Fibroblast of the aortic adventitia (primary cell): ENCODE results near the gene MKX. TPM values are rescaled to one million over a fixed set of nuclear protein-coding genes. Genes with fewer than 3 reads are reported as not detected.

Experiments
- DNase-seq: peaks from one replicate; pipeline ENCODE4 v3.0.0-alpha.2; 2010; ENCODE audit warnings: low read depth
- H3K4me3 ChIP-seq: 2 replicates; pipeline ENCODE4 v1.5.1; 2011; ENCODE audit warnings: low read depth, mild to moderate bottlenecking, control low read depth, low read length, moderate library complexity
- CTCF ChIP-seq: IDR thresholded peaks from 2 replicates; pipeline ENCODE4 v1.5.1; 2011; ENCODE audit warnings: mild to moderate bottlenecking, low read length, control low read depth, inconsistent platforms; ENCODE audit not compliant: insufficient read depth
- total RNA-seq: library from RNA; depleted of rRNA; stranded (reverse); fragments of >200 nt; gene quantifications from 2 replicates; pipeline ENCODE4 v1.2.3, GENCODE V29; 2012; ENCODE audit warnings: low replicate concordance

Gene MKX
- total RNA-seq, 1 donor: 0.27 TPM

- DNase-seq: no peak
- no peak overlapping the region for H3K4me3 ChIP-seq
- no peak for TF ChIP-seq CTCF
Observed at GRCh38 chr10:27660268-27660667, 85.4 kb downstream of the MKX start.

- DNase-seq: no peak
- TF ChIP-seq CTCF: no peak
Observed at GRCh38 chr10:27659786-27660185, 85.8 kb downstream of the MKX start.

DNA sequence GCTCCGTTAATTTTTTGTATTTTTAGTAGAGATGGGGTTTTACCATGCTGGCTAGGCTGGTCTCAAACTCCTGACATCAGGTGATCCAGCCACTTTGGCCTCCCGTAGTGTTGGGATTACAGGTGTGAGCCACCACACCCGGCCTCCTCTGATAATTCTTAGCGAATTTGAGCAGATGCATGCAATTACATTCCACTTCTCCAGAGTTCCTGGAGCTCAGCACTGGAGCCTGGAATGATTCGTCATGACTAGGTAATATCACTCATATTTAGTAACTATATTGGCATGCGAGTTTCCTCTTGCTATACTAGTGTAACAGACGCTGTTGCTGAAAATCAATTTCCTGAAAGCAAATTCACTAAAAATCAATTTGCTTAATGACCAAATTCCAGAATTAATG, 86.8 kb downstream of the MKX start:
- peak; percentile 12 for DNase-seq
- H3K4me3 ChIP-seq: no peak overlapping the region
- TF ChIP-seq CTCF: no peak

More at GRCh38 chr10:27659786-27660185, 85.8 kb downstream of the MKX start:
- no peak overlapping the region for H3K4me3 ChIP-seq

- no peak for TF ChIP-seq CTCF
- no peak overlapping the region for H3K4me3 ChIP-seq
- DNase-seq: no peak
Observed at GRCh38 chr10:27655296-27655695, 90.3 kb downstream of the MKX start.

DNA sequence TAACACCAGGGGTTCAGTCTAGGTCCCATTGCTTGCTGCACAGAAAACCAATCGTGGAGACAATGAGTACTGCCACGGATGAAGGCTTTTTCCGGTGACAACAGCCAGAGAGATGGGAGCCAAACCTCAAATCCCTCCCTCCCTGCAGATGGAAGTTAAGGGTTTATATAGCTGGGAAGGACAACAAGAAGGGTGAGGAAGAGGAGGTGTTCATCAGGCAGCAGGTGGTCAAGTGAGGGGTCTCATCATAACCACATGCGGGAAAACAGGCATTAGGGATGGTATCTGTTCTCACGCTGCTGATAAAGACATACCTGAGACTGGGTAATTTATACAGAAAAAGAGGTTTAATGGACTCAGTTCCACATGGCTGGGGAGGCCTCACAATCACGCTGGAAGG, 91.3 kb downstream of the MKX start:
- TF ChIP-seq CTCF: no peak
- DNase-seq: no peak
- H3K4me3 ChIP-seq: no peak overlapping the region

GRCh38 chr10:27646604-27647175, 98.9 kb downstream of the MKX start:
- no peak overlapping the region for H3K4me3 ChIP-seq
- no peak for TF ChIP-seq CTCF
- no peak for DNase-seq

DNA sequence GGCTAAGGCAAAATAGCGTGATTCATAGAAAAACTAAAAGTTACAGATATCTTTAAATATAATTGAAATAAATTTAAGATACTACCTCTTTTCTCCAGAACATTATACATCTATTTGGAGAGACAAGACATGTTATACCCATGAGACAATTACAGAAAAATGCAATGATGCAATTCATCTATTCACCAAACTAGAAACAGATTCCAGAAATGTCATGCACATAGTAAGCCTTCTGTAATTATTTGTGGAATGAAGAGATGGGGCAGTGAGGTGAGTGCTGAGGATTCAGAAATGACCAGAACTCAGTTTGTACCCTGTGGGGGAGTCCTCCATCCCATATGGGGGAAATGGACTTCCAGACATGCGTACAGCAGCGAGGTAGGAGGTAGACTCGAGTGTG, 99.4 kb downstream of the MKX start:
- no peak for DNase-seq
- TF ChIP-seq CTCF: no peak
- H3K4me3 ChIP-seq: no peak overlapping the region
